H1 (cell line): ENCODE data around the gene PAQR5.

ENCODE experiments used
- CTCF ChIP-seq, 3 experiments: IDR thresholded peaks; 1 replicate in 2 of 3; 2 replicates in 1 of 3; pipeline versions ENCODE4 v1.5.1 to v1.6.1; 2011; ENCODE audit warnings: low read length in 3 of 3, mild to moderate bottlenecking in 3 of 3, inconsistent platforms in 2 of 3, low read depth in 1 of 3, moderate library complexity in 1 of 3; ENCODE audit not compliant: insufficient read depth in 1 of 3; ENCODE audit errors: control extremely low read depth in 1 of 3
- E2F6 ChIP-seq: IDR thresholded peaks from 2 replicates; pipeline ENCODE4 v1.6.1; 2012; ENCODE audit warnings: inconsistent platforms
- GABPA ChIP-seq: IDR thresholded peaks from 2 replicates; pipeline ENCODE4 v1.6.1; 2011; ENCODE audit warnings: mild to moderate bottlenecking, low read length, moderate library complexity, borderline replicate concordance; ENCODE audit not compliant: insufficient read depth
- JUND ChIP-seq: IDR thresholded peaks from 2 replicates; pipeline ENCODE4 v1.6.1; 2011; ENCODE audit warnings: mild to moderate bottlenecking, improper control_type of control experiment, low read length
- KDM1A ChIP-seq: fragments of 200-600, 300-600 bp; sonication (generic); IDR thresholded peaks from 2 replicates; pipeline ENCODE4 v1.7.1; 2016; ENCODE audit warnings: mild to moderate bottlenecking, low read length, borderline replicate concordance
- POLR2A ChIP-seq, 2 experiments: IDR thresholded peaks; 1 replicate in 1 of 2; 2 replicates in 1 of 2; pipeline ENCODE4 v1.6.1; 2011; ENCODE audit warnings: low read depth in 2 of 2, low read length in 2 of 2, mild to moderate bottlenecking in 2 of 2; ENCODE audit errors: control extremely low read depth in 1 of 2
- RAD21 ChIP-seq, 2 experiments: IDR thresholded peaks in 1 of 2; conservative IDR thresholded peaks in 1 of 2; 2 replicates each; pipeline ENCODE4 v1.6.1; 2011; ENCODE audit warnings: low read depth in 2 of 2, low read length in 2 of 2, improper control_type of control experiment in 1 of 2, inconsistent platforms in 1 of 2, mild to moderate bottlenecking in 1 of 2, moderate library complexity in 1 of 2
- RFX5 ChIP-seq: IDR thresholded peaks from 2 replicates; pipeline ENCODE4 v1.6.1; 2011; ENCODE audit warnings: low read depth, low read length, improper control_type of control experiment, borderline replicate concordance
- TBP ChIP-seq: IDR thresholded peaks from 2 replicates; pipeline ENCODE4 v1.6.1; 2011; ENCODE audit warnings: low read depth, low read length, improper control_type of control experiment

DNA sequence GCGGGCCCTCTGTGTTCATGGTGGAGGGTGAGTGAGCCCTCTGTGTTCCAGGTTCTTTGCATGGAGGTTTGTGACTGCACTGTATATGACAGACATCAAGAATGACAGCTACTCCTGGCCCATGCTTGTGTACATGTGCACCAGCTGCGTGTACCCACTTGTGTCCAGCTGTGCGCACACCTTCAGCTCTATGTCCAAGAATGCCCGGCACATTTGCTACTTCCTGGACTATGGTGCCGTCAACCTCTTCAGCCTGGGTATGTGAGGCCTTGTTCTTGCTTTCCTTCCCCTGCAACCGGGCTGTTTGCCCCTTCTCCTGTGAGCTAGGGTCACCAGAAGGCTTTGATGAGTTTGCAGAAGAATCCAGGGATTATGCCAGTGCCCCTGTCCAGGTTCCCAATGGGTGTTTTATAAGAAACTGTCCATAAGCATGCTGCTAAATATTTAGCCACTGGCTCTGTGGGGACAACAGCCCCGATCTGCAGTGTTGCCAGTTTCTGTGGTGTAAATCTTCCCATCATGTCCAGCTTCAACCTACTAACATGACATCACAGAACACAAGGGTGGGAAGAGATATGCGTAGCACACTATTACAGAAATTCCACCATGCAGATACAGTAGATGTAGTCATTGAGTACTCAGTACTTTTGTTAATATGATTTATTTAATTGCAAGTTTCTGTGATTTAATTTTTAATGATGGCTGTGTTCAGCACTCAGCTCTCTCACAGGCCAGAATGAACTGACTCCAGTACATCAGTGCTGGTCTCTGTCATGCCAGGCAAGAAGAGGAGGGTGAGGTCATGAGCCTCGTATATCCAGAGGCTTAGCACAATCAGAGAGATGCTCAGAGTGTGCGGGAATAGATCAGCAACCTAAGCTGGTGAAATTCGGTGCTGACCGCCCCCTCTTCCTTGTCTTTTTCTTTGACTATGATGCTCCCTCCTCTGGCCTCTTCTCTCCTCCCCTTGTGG, 86.2 kb downstream of the PAQR5 start:
- TF ChIP-seq CTCF (IDR thresholded peaks at IDR 0.05; ENCODE audit: control extremely low read depth in 1 of 3, insufficient read depth in 1 of 3, low read depth in 1 of 3, low read length in 3 of 3) (no peak), GABPA (no peak), JUND (no peak), RFX5 (no peak), E2F6 (no peak), RAD21 (IDR thresholded peaks at IDR 0.05 in 1 of 2, conservative IDR thresholded peaks at IDR 0.05 in 1 of 2; ENCODE audit: low read depth in 2 of 2, low read length in 2 of 2) (no peak), TBP (no peak), POLR2A (IDR thresholded peaks at IDR 0.05; ENCODE audit: control extremely low read depth in 1 of 2, low read depth in 2 of 2, low read length in 2 of 2) (no peak), KDM1A (no peak)
